ENCODE data around the gene NOVA1. TPM values are rescaled to one million over a fixed set of nuclear protein-coding genes. Genes with fewer than 3 reads are reported as not detected.

NOVA1 gene
- total RNA-seq, 1 experiment from 2014 or later: 11.6 TPM

DNA sequence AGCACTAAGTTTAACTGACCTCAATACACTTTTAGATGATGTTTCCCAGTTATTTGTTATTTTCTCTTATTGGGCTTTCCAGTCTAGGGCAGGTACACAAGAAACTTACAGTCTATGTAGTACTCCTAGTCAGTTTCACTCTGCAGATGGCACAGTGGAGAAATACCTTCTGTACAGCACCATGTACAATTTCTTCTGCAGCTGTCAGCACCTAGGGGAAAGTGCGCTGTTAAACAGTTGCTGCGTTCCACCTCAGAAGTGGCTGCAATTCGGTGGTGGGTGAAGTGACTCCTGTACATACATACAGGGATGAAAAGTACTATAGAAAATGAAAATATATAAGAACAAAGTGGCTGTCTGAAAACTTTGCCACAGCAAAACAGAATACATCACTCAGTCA is 48.3 kb downstream of the NOVA1 start (continued):
- TF ChIP-seq, protein P1, sequence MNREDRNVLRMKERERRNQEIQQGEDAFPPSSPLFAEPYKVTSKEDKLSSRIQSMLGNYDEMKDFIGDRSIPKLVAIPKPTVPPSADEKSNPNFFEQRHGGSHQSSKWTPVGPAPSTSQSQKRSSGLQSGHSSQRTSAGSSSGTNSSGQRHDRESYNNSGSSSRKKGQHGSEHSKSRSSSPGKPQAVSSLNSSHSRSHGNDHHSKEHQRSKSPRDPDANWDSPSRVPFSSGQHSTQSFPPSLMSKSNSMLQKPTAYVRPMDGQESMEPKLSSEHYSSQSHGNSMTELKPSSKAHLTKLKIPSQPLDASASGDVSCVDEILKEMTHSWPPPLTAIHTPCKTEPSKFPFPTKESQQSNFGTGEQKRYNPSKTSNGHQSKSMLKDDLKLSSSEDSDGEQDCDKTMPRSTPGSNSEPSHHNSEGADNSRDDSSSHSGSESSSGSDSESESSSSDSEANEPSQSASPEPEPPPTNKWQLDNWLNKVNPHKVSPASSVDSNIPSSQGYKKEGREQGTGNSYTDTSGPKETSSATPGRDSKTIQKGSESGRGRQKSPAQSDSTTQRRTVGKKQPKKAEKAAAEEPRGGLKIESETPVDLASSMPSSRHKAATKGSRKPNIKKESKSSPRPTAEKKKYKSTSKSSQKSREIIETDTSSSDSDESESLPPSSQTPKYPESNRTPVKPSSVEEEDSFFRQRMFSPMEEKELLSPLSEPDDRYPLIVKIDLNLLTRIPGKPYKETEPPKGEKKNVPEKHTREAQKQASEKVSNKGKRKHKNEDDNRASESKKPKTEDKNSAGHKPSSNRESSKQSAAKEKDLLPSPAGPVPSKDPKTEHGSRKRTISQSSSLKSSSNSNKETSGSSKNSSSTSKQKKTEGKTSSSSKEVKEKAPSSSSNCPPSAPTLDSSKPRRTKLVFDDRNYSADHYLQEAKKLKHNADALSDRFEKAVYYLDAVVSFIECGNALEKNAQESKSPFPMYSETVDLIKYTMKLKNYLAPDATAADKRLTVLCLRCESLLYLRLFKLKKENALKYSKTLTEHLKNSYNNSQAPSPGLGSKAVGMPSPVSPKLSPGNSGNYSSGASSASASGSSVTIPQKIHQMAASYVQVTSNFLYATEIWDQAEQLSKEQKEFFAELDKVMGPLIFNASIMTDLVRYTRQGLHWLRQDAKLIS (CRISPR knock-in tag; IDR thresholded peaks at IDR 0.05; ENCODE audit: borderline replicate concordance): no peak
- TF ChIP-seq NFATC4 (CRISPR knock-in tag; IDR thresholded peaks at IDR 0.05): no peak
- no peak for TF ChIP-seq JAZF1 (CRISPR knock-in tag; IDR thresholded peaks at IDR 0.05)
- no peak for TF ChIP-seq ZNF396 (CRISPR knock-in tag; IDR thresholded peaks at IDR 0.05; ENCODE audit: borderline replicate concordance)
- no peak for TF ChIP-seq GTF2I (CRISPR knock-in tag; conservative IDR thresholded peaks at IDR 0.05)
- TF ChIP-seq FOXK1 (CRISPR knock-in tag; IDR thresholded peaks at IDR 0.05): no peak
- TF ChIP-seq NR1H2 (CRISPR knock-in tag; IDR thresholded peaks at IDR 0.05): no peak
- no peak for TF ChIP-seq ZNF138 (CRISPR knock-in tag; conservative IDR thresholded peaks at IDR 0.05)
- TF ChIP-seq ESRRA (CRISPR knock-in tag; IDR thresholded peaks at IDR 0.05; ENCODE audit: borderline replicate concordance): no peak

DNA sequence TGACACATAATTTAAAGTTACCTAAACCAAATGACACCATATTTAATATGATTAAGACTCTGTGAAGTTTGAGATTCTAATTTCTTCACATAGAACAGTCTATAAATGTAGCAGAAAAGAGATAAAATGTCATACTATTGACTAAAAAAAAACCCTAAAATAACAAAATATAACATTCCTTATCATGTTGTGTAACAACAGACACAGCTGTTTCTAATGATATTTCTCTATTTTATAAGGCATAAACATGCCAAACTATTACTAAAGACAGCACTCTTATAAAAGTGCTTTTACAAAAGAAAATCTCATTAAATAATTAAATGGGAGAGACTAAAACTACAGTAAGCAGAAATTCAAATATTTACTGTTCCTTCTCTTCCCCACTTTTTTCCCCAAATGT is 49.4 kb downstream of the NOVA1 start:
- Mint-ChIP-seq H3K4me1 (peaks cover 7% of the 10 kb centered on the region), H3K4me3 (no peak overlapping the region), H3K27me3 (ENCODE audit: low read depth) (no peaks in the 10 kb centered on the region), H3K9me3 (no peaks in the 10 kb centered on the region), H3K36me3 (no peaks in the 10 kb centered on the region), H3K27ac (no peak overlapping the region)
- ATAC-seq: no peak
- CTCF ChIA-PET: no interaction called here
- TF ChIP-seq, protein P2, sequence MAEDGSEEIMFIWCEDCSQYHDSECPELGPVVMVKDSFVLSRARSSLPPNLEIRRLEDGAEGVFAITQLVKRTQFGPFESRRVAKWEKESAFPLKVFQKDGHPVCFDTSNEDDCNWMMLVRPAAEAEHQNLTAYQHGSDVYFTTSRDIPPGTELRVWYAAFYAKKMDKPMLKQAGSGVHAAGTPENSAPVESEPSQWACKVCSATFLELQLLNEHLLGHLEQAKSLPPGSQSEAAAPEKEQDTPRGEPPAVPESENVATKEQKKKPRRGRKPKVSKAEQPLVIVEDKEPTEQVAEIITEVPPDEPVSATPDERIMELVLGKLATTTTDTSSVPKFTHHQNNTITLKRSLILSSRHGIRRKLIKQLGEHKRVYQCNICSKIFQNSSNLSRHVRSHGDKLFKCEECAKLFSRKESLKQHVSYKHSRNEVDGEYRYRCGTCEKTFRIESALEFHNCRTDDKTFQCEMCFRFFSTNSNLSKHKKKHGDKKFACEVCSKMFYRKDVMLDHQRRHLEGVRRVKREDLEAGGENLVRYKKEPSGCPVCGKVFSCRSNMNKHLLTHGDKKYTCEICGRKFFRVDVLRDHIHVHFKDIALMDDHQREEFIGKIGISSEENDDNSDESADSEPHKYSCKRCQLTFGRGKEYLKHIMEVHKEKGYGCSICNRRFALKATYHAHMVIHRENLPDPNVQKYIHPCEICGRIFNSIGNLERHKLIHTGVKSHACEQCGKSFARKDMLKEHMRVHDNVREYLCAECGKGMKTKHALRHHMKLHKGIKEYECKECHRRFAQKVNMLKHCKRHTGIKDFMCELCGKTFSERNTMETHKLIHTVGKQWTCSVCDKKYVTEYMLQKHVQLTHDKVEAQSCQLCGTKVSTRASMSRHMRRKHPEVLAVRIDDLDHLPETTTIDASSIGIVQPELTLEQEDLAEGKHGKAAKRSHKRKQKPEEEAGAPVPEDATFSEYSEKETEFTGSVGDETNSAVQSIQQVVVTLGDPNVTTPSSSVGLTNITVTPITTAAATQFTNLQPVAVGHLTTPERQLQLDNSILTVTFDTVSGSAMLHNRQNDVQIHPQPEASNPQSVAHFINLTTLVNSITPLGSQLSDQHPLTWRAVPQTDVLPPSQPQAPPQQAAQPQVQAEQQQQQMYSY (CRISPR knock-in tag; IDR thresholded peaks at IDR 0.05): no peak
- TF ChIP-seq, protein P3, sequence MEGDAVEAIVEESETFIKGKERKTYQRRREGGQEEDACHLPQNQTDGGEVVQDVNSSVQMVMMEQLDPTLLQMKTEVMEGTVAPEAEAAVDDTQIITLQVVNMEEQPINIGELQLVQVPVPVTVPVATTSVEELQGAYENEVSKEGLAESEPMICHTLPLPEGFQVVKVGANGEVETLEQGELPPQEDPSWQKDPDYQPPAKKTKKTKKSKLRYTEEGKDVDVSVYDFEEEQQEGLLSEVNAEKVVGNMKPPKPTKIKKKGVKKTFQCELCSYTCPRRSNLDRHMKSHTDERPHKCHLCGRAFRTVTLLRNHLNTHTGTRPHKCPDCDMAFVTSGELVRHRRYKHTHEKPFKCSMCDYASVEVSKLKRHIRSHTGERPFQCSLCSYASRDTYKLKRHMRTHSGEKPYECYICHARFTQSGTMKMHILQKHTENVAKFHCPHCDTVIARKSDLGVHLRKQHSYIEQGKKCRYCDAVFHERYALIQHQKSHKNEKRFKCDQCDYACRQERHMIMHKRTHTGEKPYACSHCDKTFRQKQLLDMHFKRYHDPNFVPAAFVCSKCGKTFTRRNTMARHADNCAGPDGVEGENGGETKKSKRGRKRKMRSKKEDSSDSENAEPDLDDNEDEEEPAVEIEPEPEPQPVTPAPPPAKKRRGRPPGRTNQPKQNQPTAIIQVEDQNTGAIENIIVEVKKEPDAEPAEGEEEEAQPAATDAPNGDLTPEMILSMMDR (IDR thresholded peaks at IDR 0.05): no peak
- no peak for TF ChIP-seq HMGA2 (CRISPR knock-in tag; IDR thresholded peaks at IDR 0.05)
- POLR2A ChIA-PET: no interaction called here
- DNase-seq (ENCODE audit: low spot score): no peak

DNA sequence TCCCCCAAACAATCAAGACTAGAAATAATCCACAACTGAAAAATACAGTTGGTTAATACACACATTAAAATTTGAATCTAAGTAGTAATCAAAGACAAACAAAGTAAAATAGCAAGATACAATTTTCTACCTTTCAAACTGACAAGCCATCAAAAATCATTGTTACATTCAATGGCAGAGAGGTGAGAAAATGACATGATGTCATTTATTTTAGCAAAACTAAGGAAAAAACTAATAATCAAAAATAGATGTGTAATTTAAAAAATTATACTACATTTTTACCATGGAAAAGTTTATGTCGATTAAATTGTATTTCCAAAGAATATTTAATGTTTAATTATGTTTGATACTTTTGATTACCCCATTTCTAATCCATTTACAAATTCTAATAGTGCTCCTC is 59.7 kb downstream of the NOVA1 start:
- Mint-ChIP-seq H3K9me3 (peaks cover 11% of the 10 kb centered on the region), H3K27ac (no peak overlapping the region), H3K4me1 (peaks cover 8% of the 10 kb centered on the region), H3K36me3 (peaks cover 11% of the 10 kb centered on the region), H3K4me3 (no peak overlapping the region), H3K27me3 (ENCODE audit: low read depth) (no peaks in the 10 kb centered on the region)
- POLR2A ChIA-PET: no interaction called here
- CTCF ChIA-PET: no interaction called here
- ATAC-seq: no peak
- TF ChIP-seq, protein P4, sequence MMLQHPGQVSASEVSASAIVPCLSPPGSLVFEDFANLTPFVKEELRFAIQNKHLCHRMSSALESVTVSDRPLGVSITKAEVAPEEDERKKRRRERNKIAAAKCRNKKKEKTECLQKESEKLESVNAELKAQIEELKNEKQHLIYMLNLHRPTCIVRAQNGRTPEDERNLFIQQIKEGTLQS (CRISPR knock-in tag; conservative IDR thresholded peaks at IDR 0.05): no peak
- TF ChIP-seq ZNF423 (CRISPR knock-in tag; IDR thresholded peaks at IDR 0.05): no peak
- TF ChIP-seq ZNF416 (CRISPR knock-in tag; IDR thresholded peaks at IDR 0.05): no peak
- no peak for TF ChIP-seq SMAD4 (CRISPR knock-in tag; IDR thresholded peaks at IDR 0.05)
- TF ChIP-seq, protein P5, sequence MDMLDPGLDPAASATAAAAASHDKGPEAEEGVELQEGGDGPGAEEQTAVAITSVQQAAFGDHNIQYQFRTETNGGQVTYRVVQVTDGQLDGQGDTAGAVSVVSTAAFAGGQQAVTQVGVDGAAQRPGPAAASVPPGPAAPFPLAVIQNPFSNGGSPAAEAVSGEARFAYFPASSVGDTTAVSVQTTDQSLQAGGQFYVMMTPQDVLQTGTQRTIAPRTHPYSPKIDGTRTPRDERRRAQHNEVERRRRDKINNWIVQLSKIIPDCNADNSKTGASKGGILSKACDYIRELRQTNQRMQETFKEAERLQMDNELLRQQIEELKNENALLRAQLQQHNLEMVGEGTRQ (CRISPR knock-in tag; IDR thresholded peaks at IDR 0.05): no peak
- TF ChIP-seq, protein P6, sequence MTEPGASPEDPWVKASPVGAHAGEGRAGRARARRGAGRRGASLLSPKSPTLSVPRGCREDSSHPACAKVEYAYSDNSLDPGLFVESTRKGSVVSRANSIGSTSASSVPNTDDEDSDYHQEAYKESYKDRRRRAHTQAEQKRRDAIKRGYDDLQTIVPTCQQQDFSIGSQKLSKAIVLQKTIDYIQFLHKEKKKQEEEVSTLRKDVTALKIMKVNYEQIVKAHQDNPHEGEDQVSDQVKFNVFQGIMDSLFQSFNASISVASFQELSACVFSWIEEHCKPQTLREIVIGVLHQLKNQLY (CRISPR knock-in tag; IDR thresholded peaks at IDR 0.05): no peak
- TF ChIP-seq, protein P7, sequence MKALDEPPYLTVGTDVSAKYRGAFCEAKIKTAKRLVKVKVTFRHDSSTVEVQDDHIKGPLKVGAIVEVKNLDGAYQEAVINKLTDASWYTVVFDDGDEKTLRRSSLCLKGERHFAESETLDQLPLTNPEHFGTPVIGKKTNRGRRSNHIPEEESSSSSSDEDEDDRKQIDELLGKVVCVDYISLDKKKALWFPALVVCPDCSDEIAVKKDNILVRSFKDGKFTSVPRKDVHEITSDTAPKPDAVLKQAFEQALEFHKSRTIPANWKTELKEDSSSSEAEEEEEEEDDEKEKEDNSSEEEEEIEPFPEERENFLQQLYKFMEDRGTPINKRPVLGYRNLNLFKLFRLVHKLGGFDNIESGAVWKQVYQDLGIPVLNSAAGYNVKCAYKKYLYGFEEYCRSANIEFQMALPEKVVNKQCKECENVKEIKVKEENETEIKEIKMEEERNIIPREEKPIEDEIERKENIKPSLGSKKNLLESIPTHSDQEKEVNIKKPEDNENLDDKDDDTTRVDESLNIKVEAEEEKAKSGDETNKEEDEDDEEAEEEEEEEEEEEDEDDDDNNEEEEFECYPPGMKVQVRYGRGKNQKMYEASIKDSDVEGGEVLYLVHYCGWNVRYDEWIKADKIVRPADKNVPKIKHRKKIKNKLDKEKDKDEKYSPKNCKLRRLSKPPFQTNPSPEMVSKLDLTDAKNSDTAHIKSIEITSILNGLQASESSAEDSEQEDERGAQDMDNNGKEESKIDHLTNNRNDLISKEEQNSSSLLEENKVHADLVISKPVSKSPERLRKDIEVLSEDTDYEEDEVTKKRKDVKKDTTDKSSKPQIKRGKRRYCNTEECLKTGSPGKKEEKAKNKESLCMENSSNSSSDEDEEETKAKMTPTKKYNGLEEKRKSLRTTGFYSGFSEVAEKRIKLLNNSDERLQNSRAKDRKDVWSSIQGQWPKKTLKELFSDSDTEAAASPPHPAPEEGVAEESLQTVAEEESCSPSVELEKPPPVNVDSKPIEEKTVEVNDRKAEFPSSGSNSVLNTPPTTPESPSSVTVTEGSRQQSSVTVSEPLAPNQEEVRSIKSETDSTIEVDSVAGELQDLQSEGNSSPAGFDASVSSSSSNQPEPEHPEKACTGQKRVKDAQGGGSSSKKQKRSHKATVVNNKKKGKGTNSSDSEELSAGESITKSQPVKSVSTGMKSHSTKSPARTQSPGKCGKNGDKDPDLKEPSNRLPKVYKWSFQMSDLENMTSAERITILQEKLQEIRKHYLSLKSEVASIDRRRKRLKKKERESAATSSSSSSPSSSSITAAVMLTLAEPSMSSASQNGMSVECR (CRISPR knock-in tag; IDR thresholded peaks at IDR 0.05; ENCODE audit: borderline replicate concordance): no peak
- DNase-seq (ENCODE audit: low spot score): no peak

Measured in WTC11 (cell line).